ENCODE results near the gene FAM217B. TPM values are rescaled to one million over a fixed set of nuclear protein-coding genes. Genes with fewer than 3 reads are reported as not detected.

The FAM217B gene
- polyA plus RNA-seq, 1 of the 3 experiments (the other 2 are of a cell fraction) = 3.0 TPM

GRCh38 chr20:59925899-59926298 is 14.3 kb upstream of the FAM217B start:
- ChIA-PET CTCF (interaction anchor here (1.2 to 2.2 kb wide), 2 partner anchors 8 to 76 kb away, joined by 4 to 12 read pairs; partner anchors contain the start of gene SYCP2), POLR2A (no interaction called here)
- no peak overlapping the region for H3K4me3 ChIP-seq (ENCODE audit: low read depth in 2 of 2, low read length in 1 of 2)
- H3K9me2 ChIP-seq = no peaks in the 10 kb centered on the region; the same call in 1 of the 2 replicates
- no peaks in the 10 kb centered on the region; a peak in 2 of 4 replicates for H3K4me1 ChIP-seq (ENCODE audit: control insufficient read depth in 1 of 2, insufficient read depth in 2 of 2, low read depth in 1 of 2, low read length in 1 of 2)
- H3K4me2 ChIP-seq = no peak overlapping the region; the same call in 1 of the 2 replicates
- no peaks in the 10 kb centered on the region for H3K36me3 ChIP-seq (replicated peaks in 1 of 2; ENCODE audit: control insufficient read depth in 1 of 2, insufficient read depth in 2 of 2, low read length in 1 of 2)
- TF ChIP-seq CTCF (IDR thresholded peaks at IDR 0.05) = no peak
- no peak for TF ChIP-seq PBX3 (IDR thresholded peaks at IDR 0.05)
- TF ChIP-seq USF2 (IDR thresholded peaks at IDR 0.05; ENCODE audit: borderline replicate concordance, low read depth, low read length) = no peak
- TF ChIP-seq NRF1 (IDR thresholded peaks at IDR 0.05; ENCODE audit: low read depth, low read length) = no peak
- no peak for TF ChIP-seq RXRA (IDR thresholded peaks at IDR 0.05; ENCODE audit: borderline replicate concordance, low read depth)
- TF ChIP-seq, protein P1, sequence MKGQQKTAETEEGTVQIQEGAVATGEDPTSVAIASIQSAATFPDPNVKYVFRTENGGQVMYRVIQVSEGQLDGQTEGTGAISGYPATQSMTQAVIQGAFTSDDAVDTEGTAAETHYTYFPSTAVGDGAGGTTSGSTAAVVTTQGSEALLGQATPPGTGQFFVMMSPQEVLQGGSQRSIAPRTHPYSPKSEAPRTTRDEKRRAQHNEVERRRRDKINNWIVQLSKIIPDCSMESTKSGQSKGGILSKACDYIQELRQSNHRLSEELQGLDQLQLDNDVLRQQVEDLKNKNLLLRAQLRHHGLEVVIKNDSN (IDR thresholded peaks at IDR 0.05; ENCODE audit: borderline replicate concordance, low read depth) = no peak
- no peak for TF ChIP-seq FOXM1 (IDR thresholded peaks at IDR 0.05; ENCODE audit: low read depth)
- no peak for TF ChIP-seq CHD2 (IDR thresholded peaks at IDR 0.05; ENCODE audit: low read length, partially characterized antibody)
- TF ChIP-seq POLR2AphosphoS5 (IDR thresholded peaks at IDR 0.05; ENCODE audit: low read depth, low read length) = no peak
- no peak for TF ChIP-seq YY1 (IDR thresholded peaks at IDR 0.05; ENCODE audit: low read depth)
- TF ChIP-seq MEF2A (IDR thresholded peaks at IDR 0.05; ENCODE audit: borderline replicate concordance, low read depth) = no peak
- TF ChIP-seq ZBTB33 (IDR thresholded peaks at IDR 0.05; ENCODE audit: borderline replicate concordance, low read depth) = no peak
- no peak for TF ChIP-seq JUND (IDR thresholded peaks at IDR 0.05)
- no peak for TF ChIP-seq GATA2 (CRISPR knock-in tag; IDR thresholded peaks at IDR 0.05)
- TF ChIP-seq, protein P2, sequence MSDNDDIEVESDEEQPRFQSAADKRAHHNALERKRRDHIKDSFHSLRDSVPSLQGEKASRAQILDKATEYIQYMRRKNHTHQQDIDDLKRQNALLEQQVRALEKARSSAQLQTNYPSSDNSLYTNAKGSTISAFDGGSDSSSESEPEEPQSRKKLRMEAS (IDR thresholded peaks at IDR 0.05; ENCODE audit: low read depth) = no peak
- H2AFZ ChIP-seq (ENCODE audit: low read depth) = no peak overlapping the region
- no peaks in the 10 kb centered on the region for H3F3A ChIP-seq (replicated peaks; ENCODE audit: insufficient read depth)
- no peak for DNase-seq
- H3K27ac ChIP-seq (ENCODE audit: low read depth in 2 of 2, low read length in 1 of 2) = peak overlapping the region in 1 of 2 experiments; percentile 30; a peak in 1 of 4 replicates
- H3K79me2 ChIP-seq (ENCODE audit: insufficient read depth) = no peaks in the 10 kb centered on the region
- no peaks in the 10 kb centered on the region for H4K20me1 ChIP-seq (ENCODE audit: insufficient read depth)
- no peak overlapping the region for H3K9ac ChIP-seq
- no peaks in the 10 kb centered on the region for H3K27me3 ChIP-seq (ENCODE audit: insufficient read depth)
- H3K9me3 ChIP-seq = no peaks in the 10 kb centered on the region

All from SK-N-SH (cell line).